ENCODE measurements around the gene OXGR1.

OXGR1 gene

GRCh38 chr13:96958286-96958891 lies 35.9 kb downstream of the OXGR1 start:
- DNase-seq, result peak; percentile 30

DNA sequence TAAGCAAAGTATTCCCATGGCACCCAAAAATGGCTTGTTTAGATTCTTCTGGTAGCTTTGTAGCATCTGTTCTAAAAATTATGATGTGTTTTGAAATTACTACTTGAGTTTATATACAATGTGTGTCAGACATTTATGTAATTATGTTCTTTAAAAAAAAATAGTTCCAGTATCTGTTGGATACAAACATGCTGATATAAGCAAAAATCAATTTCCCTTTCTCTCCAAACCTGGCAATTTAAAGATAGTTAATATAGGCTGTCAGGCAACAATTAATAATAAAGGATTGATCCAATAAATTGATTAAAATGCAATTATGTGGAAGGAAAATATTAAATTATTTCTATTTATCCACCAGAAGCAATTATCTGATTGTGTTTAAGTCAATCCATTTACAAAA lies 41.7 kb downstream of the OXGR1 start:
- DNase-seq, result no peak

DNA sequence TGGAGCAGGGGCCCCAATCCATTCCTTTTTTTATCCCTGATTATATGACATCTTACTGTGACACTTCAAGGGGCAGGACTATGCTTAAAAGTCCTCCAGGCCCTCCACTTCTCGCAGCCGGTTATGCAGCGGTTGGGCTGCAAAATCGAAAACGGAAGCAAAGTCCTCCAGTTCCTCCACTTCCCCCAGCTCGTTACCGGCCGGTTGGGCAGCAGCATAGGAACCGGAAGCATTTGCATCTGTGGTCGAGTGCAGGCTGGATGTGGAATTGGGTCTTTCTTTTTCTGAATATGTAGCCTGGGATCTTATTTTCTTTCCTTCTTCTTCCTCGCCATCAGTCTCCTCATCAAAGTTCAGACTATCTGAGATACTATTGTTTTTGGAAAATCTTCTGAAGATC lies 46.1 kb downstream of the OXGR1 start:
- no peak for DNase-seq

DNA sequence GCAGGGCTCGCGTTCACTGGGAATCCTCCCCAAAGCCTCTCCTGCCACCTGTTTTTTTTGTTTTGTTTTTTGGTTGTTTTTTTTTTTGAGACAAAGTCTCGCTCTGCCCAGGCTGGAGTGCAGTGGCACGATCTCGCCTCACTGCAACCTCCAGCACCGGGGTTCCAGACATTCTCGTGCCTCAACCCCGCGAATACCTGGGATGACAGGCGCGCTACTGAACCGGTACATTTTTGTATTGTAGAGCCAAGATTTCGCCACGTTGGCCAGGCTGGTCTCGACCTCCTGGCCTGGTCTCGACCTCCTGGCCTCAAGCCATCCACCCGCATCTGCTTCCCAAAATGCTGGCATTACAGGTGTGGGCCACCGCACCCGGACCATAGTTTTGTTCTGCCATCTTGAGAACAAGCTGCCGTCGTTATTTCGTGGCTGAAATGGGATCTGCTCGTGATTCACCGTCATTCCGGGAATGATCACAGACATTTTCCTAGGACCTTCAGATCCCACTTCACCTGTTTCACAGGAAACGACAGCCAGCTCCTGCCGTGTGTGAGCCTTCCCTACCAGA lies 46.8 kb downstream of the OXGR1 start:
- no peak for DNase-seq

DNA sequence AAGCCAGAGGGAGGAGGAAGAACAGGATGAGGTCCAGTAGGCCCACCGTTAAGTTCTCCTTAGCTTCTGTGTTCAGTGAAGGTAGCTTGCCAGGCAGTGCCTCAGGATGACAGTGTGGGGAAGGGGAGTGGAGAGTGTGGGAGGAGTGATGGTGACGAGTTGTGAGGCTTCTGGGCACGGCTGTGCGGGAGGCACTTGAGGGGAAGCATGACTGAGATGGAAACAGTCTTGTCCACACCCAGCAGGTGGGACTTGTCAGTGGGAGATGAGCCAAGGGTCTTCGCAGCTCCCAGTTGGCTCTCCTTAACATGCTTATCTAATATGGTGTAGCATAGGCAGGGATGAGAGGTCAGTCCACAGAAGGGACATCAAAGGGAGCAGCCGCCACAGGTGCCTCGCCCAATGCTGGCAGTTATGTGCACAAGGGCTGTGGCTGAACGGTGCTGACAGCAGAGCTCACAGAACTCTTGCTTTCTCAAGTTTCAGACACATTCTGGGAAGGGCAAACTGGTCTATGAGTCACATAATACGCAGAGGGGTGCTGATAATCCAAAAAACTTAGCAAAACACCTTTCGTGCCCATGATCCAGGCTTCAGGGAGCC lies 47.5 kb downstream of the OXGR1 start:
- no peak for DNase-seq

GRCh38 chr13:96940961-96941360 lies 53.3 kb downstream of the OXGR1 start:
- DNase-seq, result no peak

DNA sequence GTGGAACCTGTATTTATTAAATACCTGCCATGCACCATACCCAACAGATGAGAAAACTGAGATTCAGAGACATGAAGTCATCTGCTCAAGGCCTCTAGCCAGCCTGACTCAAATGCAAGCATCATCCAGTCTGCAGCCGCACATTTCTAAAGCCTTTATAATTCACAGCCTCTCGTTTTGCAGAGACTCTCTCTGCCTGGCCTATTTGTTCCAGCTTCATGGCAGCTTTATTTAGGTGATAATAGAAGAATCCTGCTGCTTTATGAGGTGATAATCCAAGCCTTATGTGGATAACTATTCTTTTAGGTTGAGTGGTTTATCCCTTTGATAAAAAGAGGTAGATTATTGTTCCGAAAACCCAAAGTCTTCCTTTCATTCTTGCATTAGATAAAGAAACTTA lies 58.4 kb downstream of the OXGR1 start:
- no peak for DNase-seq

All from NCI-H748 treated with DMSO at 0.1 percent for 48 hours (cell line).